HG02981 (cell line): Measurements from ENCODE around the gene EEF1E1.

ENCODE experiments used
- ATAC-seq: cut with Tn5 transposase; IDR thresholded peaks from one replicate; pipeline ENCODE4 v1.9.1; 2021; ENCODE audit warnings: mild to moderate bottlenecking, moderate library complexity; ENCODE audit not compliant: unreplicated experiment

Gene EEF1E1

DNA sequence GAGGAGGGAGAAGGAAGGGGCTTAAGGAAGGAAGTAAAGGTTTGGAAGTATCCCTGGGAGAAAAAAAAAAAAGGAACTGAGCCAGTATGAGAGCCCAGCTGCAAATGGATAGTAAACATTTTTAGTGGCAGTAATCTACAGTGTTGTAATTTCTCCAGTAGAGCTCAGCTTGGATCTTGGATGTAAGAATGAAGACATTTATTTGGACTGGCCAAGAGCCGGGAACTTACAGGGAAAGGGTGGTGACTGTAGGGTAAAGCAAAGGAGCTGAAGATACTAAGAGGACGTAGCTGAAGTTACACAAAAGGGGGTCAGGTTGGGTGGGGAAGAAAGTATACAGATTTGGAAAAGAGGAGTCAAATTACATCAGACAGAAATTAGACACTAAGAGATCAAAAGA is 13.5 kb downstream of the EEF1E1 start:
- ATAC-seq: no peak

DNA sequence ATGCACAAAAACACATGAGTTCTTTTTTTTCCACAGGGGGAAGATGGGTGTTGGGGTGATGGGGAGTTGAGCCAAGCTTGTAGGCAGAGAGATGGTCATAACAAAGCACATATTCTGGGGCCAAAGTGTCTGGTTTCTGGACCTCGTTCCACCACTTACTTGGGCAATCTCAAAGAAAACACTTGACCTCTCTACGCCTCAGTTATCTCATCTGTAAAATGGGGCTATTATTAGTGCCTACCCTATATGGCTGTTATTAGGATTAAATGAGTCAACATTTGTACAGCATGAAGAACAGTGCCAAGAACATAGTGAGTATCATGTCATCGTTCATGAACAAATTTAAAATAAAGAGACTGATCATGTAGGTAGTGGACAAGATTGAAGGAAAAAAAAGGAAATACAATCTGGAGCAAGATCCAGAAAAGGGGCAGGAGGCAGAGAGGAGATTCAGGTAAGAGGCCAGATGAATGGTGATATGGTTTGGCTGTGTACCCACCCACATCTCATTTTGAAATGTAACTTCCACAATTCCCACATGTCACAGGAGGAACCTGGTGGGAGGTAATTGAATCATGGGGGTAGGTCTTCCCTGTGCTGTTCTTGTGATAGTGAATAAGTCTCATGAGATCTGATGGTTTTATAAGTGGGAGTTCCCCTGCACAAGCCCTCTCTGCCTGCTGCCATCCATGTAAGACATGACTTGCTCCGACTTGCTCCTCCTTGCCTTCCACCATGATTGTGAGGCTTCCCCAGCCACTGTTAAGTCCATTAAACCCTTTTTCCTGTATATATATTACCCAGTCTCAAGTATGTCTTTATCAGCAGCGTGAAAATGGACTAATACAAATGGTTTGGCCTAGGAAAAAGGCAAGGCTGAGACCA is 14.2 kb downstream of the EEF1E1 start:
- ATAC-seq: no peak

DNA sequence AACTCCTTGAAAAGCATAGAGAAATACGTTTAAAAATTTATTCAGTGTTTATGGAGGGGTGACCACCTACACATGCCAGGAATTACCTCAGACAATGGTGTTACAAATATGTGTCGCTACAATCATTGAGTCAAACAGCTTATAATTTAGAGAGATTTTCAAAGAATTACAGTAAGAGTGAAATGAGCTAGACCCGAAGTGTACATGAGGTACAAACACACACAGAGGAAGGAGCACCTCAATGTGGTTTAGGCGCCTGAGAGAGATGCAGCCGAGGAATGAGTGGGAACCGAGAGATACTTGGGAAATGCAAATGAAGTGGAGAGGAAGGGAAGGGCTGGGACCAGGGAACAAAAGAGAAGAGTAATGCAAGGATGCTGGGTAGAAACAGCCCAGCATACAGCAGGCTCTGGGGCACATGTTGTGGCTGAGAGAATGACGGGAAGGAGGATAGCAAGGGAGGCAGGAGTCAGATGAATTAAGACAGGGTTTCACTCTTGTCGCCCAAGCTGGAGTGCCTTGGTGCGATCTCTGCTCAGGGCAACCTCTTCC is 15.5 kb downstream of the EEF1E1 start:
- ATAC-seq: no peak

DNA sequence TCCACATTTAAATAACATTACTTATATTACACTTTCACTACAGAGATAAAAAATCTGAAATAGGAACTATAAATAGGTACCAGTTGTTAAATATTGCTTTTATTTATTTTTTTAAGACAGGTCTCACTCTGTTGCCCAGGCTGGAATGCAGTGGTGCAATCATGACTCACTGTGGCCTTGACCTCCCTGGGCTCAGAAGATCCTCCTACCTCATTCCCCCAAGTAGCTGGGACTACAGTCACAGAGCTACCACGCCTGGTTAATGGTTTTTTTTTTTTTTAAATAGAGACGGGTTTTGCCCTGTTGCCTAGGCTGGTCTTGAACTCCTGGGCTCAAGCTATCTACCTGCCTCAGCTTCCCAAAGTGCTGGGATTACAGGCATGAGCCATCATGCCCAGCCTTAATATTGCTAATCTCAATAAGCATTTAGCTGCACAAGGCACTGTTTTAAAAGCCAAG is 17.3 kb downstream of the EEF1E1 start:
- no peak for ATAC-seq

DNA sequence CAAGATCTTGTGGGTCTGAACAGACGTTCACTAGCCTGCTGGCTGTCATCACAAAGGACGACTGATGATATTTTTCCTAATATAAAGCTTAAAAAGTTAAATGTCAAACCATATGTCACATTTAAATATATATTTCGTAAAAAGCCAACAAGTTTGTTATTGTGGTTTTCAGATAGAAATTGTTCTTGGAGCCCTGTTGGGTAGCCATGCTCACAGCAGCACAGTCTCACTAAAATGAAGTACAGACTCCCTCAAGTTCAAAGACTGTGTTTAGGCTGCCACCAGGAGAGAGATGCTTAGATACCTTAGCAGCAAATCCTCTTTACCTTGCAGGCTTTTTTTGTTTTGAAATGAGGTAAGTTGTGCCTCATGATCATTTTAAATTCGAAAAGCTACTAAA is 17.8 kb downstream of the EEF1E1 start:
- ATAC-seq: no peak

DNA sequence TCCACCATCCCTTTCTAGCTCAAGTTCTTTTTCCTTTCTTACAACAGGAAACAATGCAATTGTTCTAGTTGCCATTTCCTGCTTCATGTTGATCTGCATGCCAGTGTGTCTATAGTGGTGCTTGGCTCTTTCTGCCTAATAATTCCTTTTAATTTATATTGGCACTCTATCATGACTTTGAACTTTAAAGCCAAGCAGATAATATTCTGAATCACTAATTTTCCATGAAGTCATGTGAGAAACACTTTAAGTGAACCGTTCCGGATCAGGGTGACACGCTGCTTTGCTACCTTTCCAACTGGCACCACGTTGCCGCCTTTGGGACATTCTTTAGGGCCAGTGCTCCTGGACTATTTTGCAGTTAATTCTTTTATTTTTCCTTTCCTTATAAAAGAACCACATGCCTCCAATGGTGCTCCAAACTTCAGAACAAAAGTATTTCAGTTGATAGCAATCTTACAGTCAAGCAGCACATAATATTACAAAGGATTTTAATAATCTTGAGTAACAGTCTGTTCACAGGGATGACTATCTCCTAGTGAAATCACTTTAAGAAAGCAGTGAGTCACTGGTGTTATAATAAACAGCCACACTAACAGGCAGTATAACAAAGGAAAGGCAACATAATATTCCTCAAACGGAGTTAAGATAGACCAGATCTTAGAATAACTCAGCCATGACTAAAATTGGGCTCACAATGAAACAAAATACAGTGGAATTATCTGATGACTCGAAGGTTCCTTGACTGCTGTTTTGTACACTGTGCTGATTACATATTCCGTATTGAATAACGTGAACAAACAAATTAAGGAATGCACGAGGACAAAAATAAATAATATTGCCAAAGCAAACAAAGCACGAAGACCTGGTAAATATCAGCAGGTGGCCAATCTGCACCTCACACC is 19.1 kb downstream of the EEF1E1 start:
- ATAC-seq: no peak

DNA sequence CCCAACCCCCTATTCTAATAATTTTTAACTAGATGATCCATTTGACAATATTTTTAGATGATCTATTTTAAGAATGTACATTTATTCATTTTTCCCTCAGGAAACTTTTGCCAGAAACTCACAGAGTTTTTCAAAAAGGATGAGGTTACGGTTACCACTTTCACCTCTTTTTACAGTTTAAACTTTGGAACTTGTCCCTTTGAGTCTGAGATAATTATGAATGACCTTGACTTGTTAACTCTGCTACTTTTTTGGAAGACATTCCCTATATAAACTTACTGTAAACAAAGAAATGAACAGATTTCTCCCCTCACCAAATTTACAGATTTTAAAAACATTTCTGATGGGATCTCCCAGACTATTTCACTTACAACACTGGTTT is 19.8 kb downstream of the EEF1E1 start:
- no peak for ATAC-seq

DNA sequence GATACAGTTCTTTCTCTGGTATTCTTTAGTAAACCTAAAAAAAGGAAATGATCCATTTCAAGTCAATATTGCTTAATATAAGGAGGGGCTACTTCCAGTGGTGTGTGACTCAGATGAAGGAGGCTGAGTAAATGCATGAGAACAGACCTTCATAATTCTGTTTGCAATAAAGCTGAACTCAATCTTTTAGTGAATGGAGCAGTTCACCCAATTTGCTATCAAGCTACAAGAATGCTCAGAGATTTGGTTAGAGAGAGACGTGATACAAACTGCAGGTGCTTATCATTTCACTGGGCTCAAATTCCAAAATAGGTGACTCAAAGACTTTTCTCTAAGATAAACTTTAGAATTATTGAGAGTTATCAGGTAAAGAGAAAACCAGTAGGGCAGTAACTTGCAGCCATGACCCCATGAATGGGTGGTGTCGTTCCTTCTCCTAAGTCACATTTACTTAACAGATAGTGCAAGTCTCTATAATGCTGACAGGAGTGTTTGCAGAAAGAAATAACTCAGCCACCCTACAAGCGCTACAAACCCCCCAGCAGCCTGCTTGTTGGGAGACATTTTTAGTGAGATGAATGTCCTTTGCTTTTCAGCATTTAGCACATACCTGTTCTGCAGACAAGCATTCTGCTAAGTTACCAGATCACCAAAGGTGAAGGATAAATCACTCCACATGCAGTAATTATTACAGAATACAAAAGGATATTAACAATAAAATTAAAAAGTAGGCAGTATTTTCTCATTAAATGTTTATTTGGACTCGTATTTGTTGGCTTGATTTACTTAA is 21.8 kb downstream of the EEF1E1 start:
- ATAC-seq: no peak

DNA sequence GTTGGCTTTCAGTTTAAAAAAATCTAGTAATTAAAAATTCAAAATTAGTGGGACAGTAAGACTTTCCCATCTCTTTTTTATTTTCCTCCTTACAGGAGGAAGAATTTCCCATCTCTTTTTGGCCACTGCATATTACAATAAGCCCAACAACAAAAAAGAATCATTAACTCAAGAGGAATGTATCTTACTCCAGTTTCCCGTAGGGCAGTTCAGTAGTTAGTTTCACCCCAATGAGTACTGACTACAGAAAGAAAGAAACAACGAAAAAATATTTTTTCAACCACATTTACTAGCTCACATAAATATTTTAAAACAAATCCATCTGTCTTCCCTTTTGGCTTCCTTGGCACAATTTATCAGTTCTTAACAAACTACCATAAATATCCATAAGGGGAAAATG is 23.2 kb downstream of the EEF1E1 start:
- ATAC-seq: no peak

DNA sequence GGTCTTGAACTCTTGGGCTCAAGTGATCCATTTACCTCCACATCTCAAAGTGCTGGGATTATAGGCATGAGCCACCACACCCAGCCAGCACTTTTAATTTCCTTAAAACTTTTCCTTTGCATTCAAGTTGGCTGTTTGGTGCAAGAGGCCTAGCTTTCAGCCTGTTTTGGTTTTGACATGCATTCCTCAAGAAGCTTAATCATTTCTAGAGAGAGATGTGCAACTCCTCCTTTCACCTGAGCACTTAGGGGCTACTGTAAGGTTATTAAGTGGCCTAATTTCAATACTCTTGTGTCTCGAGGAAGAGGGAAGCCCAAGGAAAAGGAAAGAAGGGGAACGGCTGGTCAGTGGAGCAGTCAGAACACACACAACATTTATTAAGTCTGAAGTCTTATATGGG is 24.4 kb downstream of the EEF1E1 start:
- no peak for ATAC-seq

DNA sequence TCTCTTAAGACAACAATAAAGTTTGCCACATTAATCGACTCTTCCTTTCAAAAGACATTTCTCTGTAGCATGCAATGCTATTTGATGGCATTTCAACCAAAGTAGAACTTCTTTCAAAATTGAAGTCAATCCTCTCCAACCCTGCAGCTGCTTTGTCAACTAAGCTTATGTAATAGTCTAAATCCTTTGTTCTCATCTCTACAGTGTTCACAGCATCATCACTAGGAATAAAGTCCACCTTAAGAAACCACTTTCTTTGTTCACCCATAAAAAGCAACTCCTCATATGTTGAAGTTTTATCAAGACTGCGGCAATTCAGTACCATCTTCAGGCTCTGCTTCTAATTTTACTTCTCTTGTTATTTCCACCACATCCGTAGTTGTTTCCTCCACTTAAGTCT is 26.6 kb downstream of the EEF1E1 start:
- ATAC-seq: no peak

DNA sequence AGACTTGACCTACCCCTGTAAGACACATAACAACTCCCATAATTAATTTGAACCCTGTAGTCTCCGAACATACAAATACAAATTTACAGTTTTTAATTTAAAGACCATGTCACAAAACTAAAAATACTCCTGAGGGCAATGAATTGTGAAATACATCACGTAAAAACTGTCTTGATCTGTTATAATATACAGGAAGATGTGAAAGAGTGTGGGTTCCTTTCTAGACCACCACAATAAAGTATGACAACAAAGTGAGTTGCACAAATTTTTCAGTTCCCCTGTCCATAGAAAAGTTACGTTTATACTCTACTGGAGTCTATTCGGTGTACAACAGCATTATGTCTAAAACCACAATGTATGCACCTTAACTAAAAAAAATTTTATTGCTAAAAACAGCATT is 27.2 kb downstream of the EEF1E1 start:
- ATAC-seq: no peak

DNA sequence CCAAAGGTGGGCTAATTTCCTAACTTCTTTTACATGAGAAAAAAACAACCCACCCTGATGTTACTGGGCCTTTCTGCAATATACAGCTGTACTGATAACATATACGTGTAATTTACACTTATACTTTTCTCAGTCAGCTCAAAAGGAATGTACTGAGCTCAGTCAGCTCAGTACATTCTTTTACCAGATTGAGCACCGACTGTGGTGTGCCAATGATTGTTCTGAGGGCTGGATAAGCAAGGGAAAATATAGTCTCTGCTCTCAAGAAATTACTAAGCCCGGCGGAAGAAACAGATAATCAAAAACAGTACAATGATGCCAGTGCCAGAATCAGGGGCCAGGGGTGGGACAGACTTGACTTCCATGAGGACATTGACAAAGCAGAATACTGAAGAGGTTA is 28.1 kb downstream of the EEF1E1 start:
- ATAC-seq: no peak

DNA sequence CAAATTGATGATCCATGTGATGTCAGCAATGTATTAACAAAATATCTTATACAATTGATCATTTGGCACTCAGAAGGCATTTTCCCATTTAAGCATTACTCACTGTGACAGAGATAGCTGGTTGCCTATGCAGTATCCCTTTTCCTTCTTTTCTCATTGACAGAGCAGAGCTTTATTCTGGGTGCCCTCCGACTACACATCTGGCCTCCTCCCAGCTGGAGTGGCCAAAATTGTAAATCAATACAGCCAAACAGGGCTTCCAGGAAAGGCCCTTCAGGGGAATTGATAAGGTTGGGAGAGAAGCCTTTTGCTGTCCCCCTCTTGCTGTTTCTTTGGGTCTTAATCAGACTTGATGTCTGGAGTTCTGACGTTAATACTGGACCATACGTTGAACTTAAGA is 28.6 kb downstream of the EEF1E1 start:
- no peak for ATAC-seq

DNA sequence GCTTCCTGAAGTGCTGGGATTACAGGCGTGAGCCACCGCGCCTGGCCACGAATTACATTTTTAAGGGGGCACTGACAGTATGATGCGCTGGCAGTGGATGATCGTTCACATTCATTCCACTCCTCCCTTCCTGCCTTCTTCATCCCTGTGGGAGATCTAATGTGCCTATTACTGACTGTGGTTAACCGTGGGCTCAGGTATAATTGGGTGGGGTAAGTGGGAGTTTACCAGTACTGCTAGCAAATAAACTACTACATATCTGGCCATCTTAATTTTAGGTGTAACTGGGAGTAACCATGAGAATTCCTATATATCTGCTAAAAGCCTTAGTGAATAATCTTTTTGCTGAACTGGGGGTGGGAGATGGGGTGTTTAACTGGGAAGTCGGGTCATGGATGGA is 31.6 kb downstream of the EEF1E1 start:
- ATAC-seq: no peak

DNA sequence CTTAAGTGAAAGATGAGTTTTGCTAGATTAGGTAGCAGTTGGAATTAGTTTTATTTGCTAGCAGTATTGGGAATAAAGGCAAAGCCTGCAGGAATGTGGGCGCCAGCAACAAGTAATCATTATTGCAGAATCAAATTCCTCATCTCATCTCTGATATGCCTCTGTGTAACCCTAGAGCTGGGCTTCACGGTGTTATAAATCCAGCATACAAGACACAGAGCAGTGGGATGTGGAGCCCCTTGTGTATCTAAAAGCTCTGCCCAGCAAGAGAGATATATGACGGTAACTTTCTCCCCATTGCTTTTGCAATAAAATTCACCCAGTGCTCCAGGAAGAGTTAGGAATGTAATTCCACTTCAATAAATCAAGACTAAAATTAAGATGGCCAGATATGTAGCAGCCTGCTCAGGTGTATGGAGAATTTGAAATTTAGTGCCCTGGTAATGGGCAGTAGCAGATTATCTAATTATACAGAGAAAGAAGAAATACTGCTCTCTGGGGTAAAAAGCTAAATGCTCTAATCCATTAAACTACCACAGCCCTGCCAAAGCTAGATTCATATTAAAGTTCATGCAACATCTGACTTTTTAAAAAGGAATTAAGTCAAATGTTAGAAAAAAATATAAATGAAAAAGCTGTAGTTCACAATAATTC is 32.6 kb downstream of the EEF1E1 start:
- no peak for ATAC-seq

DNA sequence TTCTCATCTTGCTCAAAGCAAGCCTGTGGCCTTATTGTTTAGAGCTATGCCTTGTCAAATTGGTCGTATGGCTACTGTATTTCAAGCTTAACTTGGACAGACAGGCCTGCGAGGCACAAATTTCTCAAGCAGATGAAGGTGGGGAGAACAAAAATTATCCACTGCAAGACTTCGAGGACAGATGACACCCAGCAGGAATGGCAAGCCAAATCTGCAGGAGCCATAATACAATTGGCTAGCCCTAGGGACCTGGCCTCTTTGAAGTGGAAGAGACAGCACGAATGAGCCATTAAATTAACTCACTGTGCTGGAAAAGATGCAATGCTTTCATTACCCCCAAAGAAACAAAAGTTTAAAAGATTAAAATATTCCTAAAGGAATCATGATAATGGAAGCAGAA is 33.2 kb downstream of the EEF1E1 start:
- no peak for ATAC-seq

DNA sequence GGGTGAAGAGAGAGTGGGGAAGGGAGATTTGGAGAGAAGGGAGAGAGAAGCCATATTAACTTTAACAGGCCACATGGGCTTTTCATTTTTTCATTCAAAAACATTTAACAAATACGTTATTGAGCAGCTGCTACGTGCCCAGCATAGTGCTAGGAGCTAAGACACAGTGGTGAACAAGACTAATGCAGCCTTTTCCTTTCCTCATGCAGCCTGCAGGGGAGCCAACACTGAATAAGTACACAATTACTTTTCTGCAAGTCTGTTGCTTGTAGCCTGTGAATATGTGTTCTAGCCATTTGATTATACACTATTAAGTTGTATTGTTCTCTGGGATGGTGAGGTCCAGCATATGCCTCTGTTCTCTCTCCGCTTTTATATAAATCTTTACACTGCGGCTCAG is 36.2 kb downstream of the EEF1E1 start:
- no peak for ATAC-seq

DNA sequence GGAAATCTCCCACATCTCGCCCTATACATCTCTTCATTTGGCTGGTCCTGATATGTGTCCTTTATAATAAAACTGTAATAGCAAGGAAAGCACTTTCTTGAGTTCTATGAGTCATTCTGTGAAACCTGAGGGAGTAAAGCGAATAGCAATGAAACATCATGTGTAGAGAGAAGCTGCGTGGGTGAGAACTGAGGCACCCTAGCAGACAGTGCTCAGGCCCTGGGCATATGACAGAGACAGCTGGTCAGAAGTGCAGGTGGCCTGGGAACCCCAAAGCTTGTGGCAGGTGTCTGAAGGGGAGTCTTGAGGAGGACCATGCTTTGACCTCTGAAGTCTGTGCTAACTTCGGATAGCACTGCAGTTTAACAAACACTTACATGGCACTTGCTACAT is 36.8 kb downstream of the EEF1E1 start:
- no peak for ATAC-seq
